ENCODE measurements around the gene RBP5. TPM values are rescaled to one million over a fixed set of nuclear protein-coding genes. Genes with fewer than 3 reads are reported as not detected.

The RBP5 gene
- polyA plus RNA-seq, 2 of the 4 experiments (the other 2 are of a cell fraction), result 0.25 TPM; not detected in 1

GRCh38 chr12:7136676-7137075 is 8.0 kb upstream of the RBP5 start (continued):
- no peak for TF ChIP-seq HEYL (CRISPR knock-in tag; IDR thresholded peaks at IDR 0.05)

- ATAC-seq, result no peak
- H3K4me1 ChIP-seq, result no peaks in the 10 kb centered on the region
Observed at GRCh38 chr12:7136071-7136470, 7.4 kb upstream of the RBP5 start.

GRCh38 chr12:7134396-7135166 is 5.9 kb upstream of the RBP5 start:
- FAIRE-seq (no peak), ATAC-seq (no peak), DNase-seq (ENCODE audit: low read depth in 1 of 2, low spot score in 1 of 2) (no peak)
- ChIA-PET POLR2A (no interaction called here), CTCF (interaction anchor here (1.4 to 2.1 kb wide), 2 partner anchors 10 to 21 kb away, joined by 5 to 12 read pairs; no protein-coding TSS in a partner anchor)
- 89% methylated on average over 12 of the region's 12 CpGs for WGBS (ENCODE audit: missing lambda C conversion rate)
- H3K4me3 ChIP-seq, result no peak overlapping the region
- no peak for TF ChIP-seq HOXB5 (CRISPR knock-in tag; IDR thresholded peaks at IDR 0.05)
- no peak for TF ChIP-seq POLR2AphosphoS2 (conservative IDR thresholded peaks at IDR 0.05; ENCODE audit: low read length)
- no peak for TF ChIP-seq ZNF302 (CRISPR knock-in tag; IDR thresholded peaks at IDR 0.05)
- TF ChIP-seq EHMT2 (IDR thresholded peaks at IDR 0.05; ENCODE audit: low read depth), result no peak
- TF ChIP-seq BCL3 (IDR thresholded peaks at IDR 0.05), result no peak
- TF ChIP-seq ATOH8 (CRISPR knock-in tag; IDR thresholded peaks at IDR 0.05; ENCODE audit: low read depth), result no peak
- no peak for TF ChIP-seq SMC3 (IDR thresholded peaks at IDR 0.05)
- no peak for TF ChIP-seq NPAS2 (CRISPR knock-in tag; IDR thresholded peaks at IDR 0.05; ENCODE audit: borderline replicate concordance)
- no peak for TF ChIP-seq RAD21 (conservative IDR thresholded peaks at IDR 0.05 in 1 of 2, IDR thresholded peaks at IDR 0.05 in 1 of 2)
- TF ChIP-seq PBX3 (IDR thresholded peaks at IDR 0.05), result no peak
- TF ChIP-seq EP300 (IDR thresholded peaks at IDR 0.05), result no peak
- TF ChIP-seq JUNB (IDR thresholded peaks at IDR 0.05), result no peak
- TF ChIP-seq EHF (CRISPR knock-in tag; IDR thresholded peaks at IDR 0.05), result no peak
- no peak for TF ChIP-seq HOXB13 (CRISPR knock-in tag; IDR thresholded peaks at IDR 0.05; ENCODE audit: low read depth)
- no peak for TF ChIP-seq FOSB (CRISPR knock-in tag; IDR thresholded peaks at IDR 0.05)
- no peak for TF ChIP-seq MYC (IDR thresholded peaks at IDR 0.05; ENCODE audit: borderline replicate concordance, low read length)
- TF ChIP-seq SREBF2 (IDR thresholded peaks at IDR 0.05), result no peak
- no peak for TF ChIP-seq MAX (IDR thresholded peaks at IDR 0.05)
- no peak for TF ChIP-seq ESRRA (IDR thresholded peaks at IDR 0.05; ENCODE audit: borderline replicate concordance, low read length)
- no peak overlapping the region for H3K27ac ChIP-seq
- H3K4me1 ChIP-seq, result no peaks in the 10 kb centered on the region
- H3K9me3 ChIP-seq, result no peaks in the 10 kb centered on the region
- H3K4me2 ChIP-seq, result no peak overlapping the region

More at GRCh38 chr12:7136071-7136470, 7.4 kb upstream of the RBP5 start:
- no peak for TF ChIP-seq RFX5 (IDR thresholded peaks at IDR 0.05)
- TF ChIP-seq CHD2 (IDR thresholded peaks at IDR 0.05; ENCODE audit: low read length, partially characterized antibody), result no peak
- TF ChIP-seq ZC3H11A (IDR thresholded peaks at IDR 0.05), result no peak
- Histone ChIP-seq H3K4me2 (no peak overlapping the region), H3K4me3 (no peak overlapping the region), H3K9me3 (no peaks in the 10 kb centered on the region), H3K27ac (no peak overlapping the region)
- ChIA-PET CTCF (interaction anchor here (1.0 to 2.1 kb wide), 4 partner anchors 9 to 171 kb away, joined by 3 to 12 read pairs (median 4); no protein-coding TSS in a partner anchor), POLR2A (no interaction called here)
- 94% methylated on average over 7 of the region's 7 CpGs for WGBS (ENCODE audit: missing lambda C conversion rate)
- FAIRE-seq (no peak), DNase-seq (ENCODE audit: low read depth in 1 of 2, low spot score in 1 of 2) (no peak)

Data from A549 (cell line).